ENCODE data around the gene CEPT1.

GRCh38 chr1:111192074-111192473 lies 52.1 kb downstream of the CEPT1 start:
- no peak for TF ChIP-seq CTCF (IDR thresholded peaks at IDR 0.05; ENCODE audit: low read depth, low read length)
- TF ChIP-seq EZH2phosphoT487 (IDR thresholded peaks at IDR 0.05; ENCODE audit: low read depth): no peak
